NCI-H2196 (cell line): ENCODE results near the gene NKD1.

Experiments
- DNase-seq: peaks from one replicate; lab custom pipeline; 2025; ENCODE audit not compliant: unreplicated experiment; lab: John Stamatoyannopoulos, UW

NKD1 gene

DNA sequence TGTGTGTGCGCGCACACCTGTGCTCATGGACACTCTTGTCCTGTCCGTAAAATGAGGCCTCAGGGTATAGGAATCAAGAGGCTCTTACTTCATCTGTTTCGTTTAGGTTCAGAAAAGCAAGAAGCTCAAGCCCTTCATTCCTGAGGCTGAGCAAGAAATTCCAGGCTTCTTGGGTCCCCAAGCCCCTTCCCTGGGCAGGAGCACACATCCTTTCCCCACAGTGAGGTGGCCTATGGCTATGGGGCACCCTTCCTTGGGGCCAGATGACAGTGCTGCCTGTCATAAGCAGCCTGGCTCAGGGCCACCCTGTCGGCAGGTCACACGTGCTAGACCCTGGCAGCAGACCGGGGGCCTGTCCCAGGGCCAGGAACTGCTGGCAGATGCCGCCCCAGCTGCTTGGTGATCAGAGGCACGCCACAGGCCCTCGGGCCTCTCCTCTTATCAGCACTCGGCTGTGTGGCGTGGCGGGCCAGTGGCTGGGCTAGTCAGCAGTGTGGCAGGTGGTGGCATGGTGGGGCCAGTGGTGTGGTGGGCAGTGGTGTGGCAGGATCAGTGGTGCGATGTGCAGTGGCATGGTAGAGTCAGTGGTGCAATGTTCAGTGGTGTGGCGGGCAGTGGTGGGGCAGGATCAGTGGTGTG, 50.2 kb downstream of the NKD1 start:
- no peak for DNase-seq

DNA sequence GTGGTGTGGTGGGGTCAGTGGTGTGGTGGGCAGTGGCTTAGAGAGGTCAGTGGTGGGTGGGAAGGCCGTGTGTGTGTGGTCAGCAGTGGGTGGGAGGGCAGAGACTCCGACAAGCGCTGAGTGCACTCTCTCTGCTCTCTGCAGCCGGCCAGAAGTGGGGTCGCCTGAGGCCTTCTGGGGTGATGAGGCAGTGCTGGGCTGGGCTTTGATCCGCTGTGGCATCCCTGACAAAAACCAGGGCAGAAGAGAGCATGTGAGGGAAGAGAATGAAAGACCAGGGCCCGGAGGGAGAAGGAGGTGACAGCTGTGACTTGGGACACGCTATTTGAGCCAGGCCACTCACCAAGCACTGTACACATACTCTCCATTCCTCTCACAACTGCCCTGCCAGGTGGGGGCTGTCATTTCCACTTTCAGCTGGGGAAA, 50.8 kb downstream of the NKD1 start:
- no peak for DNase-seq

DNA sequence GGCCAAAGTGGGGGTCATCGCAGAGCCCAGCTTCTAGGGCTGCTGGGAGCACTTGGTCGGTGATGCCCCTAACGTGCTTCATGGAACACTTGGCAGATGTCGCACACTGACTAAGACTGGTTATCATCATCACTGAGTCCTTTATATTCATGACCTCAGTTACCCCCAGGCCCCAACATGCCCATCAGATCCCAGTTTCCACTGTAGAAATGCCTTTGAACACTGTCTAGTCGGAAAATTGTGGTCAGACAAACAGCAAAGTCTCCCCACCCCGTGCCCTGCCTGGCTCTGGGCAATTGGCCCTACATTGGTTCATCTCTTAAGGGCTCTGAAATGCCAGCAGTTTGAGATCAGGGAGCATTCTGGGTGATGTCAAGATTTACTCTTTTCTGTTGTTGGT, 51.3 kb downstream of the NKD1 start:
- no peak for DNase-seq

DNA sequence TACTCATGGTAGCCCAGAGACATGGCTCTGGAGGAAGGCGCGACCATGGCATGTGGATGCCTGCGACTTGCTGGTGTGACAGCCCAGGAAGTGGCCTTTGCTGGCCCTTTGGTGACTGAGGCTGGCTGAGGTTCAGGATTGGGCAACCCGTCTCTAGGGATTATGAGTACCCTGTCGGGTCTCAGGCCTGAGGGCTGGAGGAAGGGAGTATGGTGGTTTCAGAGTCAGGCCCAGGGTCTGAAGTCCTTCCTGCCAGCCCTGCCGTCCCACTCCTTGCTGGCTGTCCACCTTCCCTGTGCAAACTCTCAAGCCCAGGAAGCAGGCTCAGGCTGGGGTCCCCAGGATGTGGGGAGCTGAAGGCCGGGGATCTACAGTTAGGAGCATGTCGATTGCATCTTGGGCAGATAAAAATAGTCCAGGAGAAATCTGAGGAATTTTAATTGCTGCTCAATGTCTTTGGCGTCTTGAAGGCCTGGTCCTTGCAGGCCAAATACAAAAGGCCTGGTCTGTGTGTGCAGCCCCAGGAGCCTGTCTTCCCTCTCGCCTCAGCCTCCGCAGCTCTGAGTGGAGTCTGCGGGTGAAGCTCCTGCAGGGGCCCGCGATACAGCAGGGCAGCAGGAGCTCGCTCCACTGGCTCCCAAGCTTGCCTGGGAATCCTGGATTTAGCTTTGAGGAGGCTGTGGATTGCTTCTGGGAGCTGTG, 52.5 kb downstream of the NKD1 start:
- DNase-seq, result no peak

DNA sequence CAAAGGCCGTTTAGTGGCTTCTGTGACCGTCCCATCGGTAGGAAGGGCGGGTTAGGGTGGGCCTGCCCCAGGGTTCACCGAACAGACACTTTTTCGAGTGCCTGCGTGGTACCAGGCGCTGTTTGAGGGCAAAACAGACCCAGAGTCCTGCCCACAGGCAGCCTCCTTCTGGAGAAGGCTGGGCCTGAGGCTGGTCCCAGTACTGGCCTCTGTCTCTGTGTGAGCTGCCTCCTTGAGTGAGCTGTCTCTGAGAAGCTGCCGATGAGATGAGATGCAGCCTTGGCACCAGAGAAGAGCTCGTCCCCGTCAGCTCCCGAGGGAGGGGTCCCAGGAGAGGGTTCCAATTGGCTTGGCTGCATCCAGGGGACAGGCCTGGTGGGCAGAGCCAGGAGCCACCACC, 53.1 kb downstream of the NKD1 start:
- DNase-seq, result no peak

DNA sequence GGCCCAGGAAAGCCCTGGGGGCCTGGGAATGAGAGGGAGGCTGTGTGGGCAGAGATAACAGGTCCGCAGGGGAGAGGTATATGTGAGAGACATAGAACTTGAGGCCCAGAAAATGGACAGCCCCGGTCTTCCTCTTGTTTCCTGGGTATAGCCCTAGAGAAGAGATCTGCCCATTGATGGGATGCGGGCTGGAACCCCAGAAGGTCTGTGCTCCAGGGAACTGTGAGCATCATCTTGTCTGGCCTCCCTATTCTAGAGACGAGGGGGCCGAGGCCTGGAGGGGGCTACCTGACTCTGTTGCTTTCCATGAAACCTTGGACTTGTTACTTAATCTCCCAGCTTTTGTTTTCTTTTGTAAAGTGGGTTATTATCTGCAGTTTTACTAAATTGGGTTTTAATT, 53.9 kb downstream of the NKD1 start:
- no peak for DNase-seq

DNA sequence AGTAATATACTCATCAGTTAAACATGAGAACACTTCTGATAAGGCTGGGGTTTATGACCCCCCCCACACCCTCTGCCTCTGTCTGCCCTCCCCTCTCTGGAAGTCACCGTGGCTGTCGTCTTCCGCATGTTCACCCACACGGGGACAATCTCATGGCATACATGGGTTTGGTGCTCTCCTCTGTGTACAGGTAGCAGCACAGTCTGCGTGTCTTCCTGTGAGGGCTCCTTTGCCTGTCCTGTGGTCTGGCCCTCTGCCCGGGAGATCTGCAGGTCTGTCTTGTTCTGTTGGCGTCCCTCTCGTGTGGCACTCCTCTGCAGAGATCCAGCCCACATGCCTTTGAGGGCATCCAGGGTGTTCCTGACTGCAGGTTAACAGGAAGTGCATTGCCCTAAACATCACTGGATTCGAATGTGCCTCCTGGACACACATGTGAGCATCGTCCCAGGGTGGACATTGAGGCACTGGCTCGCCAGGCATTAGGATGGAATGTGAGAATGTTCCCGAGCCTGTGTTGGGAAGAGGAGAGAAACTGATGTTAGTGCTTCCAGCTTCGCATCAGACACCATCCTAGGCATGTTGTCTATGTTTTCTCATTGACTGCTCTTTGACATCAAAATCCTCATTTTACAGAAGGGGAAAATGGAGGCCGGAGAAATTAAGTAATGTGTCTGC, 54.5 kb downstream of the NKD1 start:
- DNase-seq, result peak; percentile 11

DNA sequence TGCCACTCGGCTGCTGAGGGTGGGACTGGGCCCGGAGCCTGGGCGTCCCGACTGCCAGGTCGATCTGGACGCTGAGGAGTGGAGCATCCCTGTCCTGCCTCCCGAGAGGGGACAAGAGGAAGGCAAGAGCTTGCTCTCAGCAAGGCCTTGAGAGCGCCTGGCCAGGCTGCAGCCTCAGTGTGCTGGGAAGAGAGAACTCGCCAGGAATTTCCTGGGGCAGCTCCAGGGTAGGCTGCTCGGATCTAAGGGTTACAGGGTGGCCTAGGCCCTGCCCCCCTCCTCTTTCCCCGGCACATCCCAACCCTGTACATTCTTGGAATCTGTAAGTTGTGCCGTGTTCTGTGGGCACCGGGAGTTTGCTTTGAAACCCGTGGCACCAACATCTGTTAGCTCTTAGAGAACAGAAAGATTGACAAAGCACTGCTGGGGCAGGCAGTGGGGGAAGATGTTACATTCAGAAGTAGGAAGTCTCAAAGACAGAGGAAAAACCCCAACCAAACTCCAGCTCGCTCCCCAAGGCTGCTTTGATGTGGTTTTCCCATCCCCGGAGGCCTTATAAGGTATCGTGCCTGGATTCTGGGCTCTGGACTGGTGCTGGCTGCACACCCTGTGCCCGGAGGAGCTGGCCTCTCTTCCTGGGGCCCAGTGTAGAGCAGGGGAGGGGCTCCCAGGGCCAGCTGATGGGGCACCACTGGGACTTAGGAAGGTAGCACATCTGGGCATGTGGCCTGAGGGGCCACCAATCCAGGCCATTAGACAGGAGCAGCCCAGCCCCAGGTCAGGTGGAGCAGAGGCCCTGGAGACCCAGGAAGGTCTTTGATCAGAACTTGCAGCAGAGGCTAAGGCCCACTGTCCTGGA, 55.2 kb downstream of the NKD1 start:
- no peak for DNase-seq

DNA sequence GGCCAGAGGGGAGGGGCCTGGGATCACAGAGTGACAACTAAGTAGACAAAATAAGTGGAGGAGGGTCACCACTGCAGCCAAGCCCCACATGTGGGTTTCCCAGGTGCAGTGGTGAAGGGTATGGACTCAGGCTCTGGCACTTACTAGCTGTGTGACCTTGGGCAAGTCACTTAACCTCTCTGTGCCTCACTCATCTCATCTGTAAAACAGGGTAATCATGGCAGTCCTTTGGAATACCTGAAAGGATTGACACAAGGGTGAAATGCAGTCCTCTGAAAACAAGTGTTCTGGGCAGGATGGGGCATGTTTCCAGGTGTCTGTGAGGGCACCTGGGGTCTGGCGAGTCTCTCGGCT, 55.8 kb downstream of the NKD1 start:
- DNase-seq, result no peak

DNA sequence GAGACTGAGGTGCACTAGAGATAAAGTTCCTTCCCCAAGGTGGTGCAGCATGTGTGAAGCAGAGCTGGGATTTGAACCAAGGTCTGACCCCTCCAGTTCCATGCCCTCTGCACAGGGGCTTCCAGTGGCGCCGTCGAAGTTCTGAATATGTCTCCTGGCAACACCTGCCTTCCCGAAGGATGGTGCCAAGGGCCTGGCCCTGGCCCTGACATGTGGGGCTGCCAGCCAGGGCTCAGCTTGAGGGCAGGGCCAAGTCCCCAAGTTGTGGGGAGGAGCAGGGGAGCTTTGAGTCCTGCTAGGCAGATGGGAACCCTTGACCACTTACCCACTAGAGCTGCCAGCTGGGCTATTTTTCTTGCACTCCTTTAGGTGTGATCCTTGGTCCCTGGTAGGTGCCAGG, 56.4 kb downstream of the NKD1 start:
- DNase-seq, result no peak

DNA sequence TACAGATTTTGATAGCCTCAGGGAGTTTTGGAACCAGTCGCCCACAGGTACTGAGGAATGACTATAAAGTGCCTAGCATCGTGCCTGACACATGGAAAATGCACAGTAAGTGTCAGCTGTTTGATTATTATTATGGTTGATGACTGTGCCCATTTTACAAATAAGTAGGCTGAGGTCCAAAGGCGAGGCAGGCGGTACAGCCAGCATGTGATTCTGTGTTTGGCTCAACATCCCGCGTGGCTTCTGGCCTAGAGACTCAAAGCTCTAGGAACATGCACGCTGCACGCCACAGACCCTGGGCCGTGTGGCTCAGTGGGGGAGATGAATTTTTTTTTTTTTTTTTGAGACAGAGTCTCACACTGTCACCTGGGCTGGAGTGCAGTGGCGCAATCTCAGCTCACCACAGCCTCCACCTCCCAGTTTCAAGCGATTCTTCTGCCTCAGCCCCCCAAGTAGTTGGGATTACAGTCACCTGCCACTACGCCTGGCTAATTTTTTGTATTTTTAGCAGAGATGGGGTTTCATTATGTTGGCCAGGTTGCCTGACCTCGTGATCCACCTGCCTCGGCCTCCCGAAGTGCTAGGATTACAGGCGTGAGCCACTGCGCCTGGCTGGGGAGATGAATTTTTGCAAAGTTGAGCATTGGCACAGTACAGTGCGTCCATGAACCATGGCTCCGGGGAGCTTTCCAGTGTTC, 57.7 kb downstream of the NKD1 start:
- no peak for DNase-seq

DNA sequence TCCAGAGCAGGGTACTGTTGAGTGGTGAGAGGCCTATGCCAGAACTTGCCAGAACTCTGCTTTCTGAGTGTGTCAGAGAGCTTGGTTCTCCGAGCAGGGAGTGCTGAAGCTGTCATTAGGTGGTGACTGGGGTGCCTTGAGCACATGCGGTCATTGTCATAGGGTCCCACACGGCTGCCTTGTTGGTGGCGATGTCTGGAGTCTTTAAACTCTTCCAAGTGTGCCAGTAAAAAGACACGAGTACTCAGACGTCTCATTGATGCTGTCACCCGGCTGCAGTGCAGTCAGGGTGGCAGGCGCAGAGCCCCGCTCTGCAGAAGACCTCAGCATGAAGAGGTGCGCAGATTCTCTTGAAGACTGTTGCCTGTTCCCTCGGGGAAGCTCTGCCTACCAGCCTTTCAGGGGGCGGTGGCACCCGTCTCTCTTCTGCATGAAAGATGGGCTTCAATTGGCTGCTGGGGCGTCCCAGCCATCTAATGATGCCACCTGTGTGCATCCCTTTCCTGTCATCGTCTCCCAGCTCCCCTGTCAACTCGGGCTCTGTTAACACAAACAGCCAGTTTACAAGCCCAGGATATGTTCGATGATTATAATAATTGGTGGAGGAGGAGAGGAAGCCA, 58.3 kb downstream of the NKD1 start:
- DNase-seq, result no peak

DNA sequence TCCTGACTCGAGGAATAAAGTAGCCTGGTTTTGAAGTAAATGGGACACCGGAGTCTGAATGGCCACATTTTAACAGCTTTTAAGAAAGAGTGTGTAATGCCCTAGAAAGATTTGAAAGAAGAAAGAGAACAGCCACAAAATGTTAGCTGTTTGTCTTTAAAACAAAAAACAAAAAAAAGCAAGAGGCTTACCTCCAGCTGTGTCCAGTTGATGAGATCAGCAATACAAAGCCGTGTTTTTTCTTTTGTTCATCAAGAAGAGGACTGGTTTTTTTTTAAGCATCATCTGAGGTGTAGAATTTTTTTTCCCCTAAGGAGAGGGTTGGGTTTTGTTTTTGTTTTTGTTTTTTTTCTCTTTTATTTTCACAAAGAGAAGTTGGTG, 58.8 kb downstream of the NKD1 start:
- no peak for DNase-seq

DNA sequence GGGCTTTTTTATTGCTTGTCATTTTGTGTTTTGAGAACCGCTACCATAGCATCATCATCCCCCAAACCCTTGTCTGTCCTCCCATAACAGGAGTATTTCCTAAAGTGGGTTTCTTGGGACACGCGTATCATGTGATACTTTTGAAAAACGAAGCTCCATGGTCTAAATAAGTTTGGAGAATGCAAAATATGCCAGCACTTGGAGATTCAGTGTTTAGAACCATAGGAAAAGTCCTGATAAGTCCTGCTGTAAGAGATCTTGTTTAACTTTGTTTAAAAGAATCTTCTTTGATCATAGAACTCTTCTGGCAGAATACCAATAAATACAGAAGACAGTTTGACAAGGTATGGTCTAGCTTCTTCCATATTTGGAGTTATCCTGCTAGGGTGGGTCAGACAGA, 59.3 kb downstream of the NKD1 start:
- no peak for DNase-seq

DNA sequence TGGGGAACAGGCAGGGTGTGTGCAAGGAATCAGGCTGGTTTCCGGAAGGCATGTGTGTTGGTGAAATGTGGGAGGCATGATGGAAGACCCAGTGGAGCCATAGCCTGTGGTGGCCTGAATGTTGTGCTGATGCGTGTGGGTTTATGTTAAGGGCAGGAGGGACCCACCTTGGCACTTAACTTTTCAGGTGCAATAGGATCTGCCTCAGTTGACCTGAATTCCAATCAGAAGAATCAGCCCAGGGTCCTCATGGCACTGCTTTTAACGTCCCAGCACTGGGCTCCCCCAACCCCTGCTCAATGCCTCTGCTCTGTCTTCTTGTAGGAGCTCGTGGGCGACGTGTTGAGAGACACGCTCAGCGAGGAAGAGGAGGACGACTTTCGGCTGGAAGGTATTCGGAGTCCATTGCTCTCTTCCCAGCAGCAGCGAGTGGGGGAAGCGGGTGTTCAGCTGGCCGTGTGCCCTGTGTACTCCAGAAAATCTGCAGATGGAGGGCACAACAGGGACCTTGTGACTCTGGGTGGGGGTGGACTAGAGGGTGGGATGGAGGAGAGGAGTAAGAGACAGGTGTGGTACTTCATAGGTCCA, 59.9 kb downstream of the NKD1 start:
- DNase-seq, result no peak

DNA sequence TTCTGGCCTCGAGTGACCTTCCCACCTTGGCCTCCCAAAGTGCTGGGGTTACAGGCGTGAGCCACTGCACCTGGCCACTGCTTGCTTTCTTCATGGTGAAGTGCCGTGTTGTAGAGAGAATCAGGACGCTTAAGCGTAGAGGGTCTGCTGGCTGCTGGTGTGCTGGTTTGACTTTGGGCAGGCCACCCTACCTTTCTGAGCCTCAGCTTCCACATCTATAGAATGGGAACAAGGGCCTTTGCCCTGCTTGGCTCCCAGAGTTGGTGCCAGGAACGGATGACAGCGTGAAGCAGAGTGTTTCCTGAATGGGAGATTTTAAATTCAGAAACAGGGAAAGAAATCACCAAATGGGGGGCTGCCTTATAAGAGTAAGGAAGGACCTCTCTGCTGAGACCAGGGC, 60.9 kb downstream of the NKD1 start:
- DNase-seq, result no peak

DNA sequence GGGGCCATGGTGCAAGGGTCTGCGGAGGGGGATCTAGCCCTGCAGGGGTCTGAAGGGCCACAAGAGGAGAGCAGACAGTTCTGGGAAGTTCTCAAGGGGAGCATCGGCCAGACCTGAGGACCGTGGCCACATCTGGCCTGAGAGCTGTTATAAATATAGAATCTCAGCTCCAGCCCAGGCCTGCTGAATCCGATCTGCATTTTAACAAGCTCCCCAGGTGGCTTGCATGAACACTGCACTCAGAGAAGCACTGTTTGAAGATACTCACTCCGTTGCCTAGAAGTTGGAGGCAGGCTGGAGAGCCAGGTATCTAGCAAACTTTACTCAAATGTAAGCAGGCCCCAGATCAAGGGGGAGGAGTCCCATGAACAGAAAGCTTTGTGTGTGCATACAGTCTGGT, 61.3 kb downstream of the NKD1 start:
- DNase-seq, result no peak

DNA sequence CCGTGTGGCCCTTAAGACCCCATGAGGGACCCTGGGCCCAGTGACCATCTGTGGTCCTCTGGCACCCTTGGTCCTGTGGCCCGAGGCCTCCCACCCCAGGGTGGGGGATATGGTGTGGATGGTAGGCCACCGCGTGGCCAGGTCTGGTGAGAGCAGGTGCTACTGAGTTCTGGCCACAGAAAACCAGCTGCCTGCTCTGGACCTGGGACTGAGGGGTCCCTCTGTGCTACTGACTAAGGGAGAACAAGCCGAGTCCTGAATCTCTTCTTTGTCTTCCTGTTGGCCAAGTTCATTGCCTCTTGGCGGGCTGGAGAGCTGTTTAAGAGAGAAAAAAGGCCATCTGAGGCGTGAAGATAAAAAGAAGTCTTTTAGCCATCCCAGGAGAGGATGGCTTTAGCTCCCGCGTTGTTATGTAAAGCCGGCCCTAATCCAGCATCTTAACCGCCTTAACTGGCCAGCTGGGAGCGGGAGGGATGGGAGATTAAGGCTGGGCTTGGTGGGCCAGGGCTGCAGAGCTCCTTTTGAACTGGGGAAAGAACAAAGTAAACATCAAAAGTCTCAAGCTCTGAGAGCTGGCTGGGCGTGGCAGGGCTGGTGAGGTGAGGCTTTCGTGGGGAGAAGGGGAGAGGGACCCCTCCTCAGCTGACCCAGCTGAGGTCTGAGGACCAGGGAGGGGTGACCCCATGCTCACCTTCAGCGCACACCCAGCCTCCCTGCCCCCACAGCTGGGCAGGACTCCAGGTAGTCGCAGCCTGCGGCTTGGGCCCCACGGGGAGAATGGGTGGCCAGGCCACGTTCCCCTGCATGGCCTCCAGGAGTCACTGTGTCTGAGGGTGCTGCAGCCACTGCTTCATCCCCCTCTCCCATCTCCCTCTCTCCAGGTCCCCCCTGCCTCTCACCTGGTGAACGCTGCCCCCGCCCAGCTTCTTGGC, 62.4 kb downstream of the NKD1 start:
- no peak for DNase-seq

DNA sequence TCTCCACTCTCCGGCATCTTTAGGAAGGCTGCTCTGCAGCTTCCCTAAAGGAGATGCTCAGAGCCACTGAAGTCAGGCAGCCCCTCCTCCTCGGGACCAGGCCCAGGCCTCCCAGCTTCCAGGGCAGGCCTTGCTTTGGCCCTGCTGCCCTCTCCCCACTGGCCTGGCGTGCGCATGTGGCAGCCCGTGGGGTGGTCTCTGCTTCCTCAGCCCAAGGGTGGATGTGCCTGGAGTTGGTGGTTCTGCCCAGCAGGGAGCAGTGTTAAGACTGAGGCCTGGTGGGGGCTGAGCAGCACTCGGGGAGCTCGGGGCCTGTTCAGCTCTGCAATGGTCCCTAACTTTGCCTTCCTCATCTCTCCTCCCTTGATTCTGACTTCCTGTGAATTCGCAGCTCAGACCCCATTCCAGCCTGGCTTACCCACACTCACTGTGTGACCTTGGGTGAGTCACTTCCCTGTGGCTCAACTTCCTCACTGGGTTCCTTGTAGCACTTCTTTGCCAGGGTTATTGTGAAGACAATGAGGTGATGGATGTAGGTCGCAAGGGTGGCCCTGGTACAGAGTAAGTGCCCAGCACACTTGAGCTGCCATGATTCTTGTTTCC, 63.2 kb downstream of the NKD1 start:
- DNase-seq, result no peak
